Suppressor macrophage treated with lipopolysaccharide for 4 hours (primary cell): ENCODE data around the gene CSNK2A1.

Experiments used
- DNase-seq: peaks from one replicate; pipeline ENCODE4 v3.0.0-alpha.2; 2020

The CSNK2A1 gene

DNA sequence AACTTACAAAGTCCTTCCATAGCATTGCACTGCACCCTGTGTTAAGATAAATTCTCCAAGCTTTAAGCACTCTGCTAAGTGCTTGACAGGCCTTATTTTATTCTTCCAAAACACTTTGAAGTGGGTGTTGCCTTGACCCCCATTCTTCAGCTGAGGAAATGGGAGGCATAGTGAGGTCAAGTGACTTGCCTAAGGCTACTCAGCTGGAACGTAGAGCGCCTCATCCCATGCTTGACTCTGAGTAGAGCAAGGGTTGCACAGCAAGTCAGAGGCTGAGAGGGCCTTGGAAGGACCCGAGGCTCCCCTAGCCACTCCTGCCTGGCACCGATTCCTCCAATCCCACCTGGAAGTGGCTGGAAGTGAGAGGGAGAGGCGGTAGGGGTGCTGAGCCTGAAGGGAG lies 19.6 kb upstream of the CSNK2A1 start:
- no peak for DNase-seq

DNA sequence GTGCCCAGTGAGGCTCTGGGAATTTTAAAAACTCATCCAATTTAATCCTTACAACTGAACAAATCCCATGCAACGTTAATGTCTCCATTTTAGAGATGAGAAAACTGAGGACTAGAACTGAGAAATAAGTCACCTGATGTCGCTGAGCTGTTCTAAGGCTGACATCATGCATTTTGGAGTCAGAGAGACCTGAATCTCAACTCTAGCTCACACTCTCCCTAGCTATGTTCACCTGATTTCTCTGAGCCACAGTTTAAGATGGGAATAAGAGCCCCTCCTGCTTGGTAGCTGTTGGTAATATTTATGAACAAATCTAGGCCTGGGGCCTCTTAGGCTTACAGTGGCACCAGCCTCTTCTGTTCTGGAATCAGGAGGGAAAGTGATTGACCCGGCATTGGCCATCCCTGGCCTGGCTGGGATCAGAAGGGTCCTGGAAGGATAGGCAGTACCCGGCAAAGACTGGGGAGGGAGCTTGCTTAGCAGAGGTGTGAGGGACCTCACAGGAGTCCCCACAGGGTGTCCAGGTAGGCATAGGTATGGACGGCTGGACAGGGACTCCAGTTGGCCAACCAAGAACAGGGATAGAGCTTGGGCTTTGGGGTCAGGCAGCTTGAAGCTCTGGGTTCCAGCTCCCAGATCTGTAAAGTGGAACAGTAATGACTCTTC lies 18.8 kb upstream of the CSNK2A1 start:
- DNase-seq, result no peak

DNA sequence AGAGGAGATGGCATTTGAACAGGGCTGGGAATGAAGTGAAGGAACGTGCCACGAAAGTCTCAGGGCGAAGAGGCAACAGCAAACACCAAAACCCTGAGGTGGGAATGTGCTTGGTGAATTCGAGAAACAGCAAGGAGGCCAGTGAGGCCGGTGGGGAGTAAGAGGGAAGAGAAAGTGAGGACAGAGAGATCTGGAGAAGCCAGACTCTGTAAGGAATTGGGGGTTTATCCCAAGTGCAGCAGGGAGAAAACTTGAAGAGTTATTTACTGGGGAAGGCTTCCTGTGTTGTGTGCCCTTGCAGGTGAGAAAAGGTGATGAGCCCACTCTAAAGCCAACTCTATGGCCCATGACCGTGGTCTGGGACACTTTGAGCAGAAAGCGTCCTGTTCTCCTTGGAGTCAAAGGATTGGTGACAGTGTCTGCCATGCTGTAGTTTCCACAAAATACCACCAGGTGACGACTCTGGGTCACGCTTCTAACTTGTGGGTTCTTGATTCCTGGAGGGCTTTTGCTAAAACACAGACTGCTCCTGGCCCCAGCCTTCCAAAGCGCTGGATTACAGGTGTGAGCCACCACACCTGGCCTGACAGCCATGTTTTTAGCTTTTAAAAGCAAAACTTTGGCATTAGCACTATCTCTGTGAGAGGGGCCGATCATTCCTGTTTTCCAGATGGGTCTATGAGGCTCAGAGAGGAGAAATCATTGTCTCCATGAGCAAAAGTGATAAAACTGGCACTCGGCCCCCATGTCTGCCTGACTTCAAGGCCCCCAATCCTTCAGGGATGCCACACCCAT lies 18.0 kb upstream of the CSNK2A1 start:
- peak; percentile 73 for DNase-seq

DNA sequence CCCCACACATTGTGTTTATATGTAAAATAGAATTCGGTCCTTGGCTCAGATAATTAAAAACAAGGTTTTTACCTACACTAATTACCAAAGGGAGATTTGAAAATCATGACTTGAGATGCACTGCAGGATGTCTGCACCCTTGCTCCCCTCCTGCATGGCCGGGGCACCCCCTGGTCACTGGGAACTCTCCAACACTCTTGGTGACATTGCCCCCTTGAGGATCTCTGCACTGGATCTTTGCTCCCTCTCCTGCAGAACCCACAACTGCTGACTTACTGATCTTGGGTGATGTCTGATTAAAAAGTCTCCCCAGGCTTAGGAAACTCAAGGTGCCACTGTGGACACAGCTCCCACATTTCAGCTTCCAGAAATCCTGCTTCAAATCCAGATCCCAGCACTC lies 17.1 kb upstream of the CSNK2A1 start:
- no peak for DNase-seq

DNA sequence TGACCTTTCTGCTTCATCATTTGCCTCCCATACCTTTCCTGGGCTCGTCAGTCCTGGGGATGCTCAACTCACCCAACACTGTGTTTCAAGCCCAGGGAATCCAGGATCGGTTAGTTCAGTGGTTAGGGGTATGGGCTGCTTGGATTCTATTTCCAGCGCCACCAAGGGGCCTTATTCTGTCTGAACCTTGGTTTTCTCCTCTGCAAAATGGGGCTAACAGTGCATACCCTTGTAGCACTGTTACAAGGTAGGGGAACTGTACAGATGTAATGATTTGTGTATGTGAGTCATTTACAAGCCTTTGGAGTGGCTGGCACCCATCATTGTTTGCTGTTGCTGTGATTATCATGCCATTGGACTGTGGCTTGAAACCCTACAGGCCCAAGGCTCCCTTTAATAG lies 14.5 kb upstream of the CSNK2A1 start:
- DNase-seq, result no peak

DNA sequence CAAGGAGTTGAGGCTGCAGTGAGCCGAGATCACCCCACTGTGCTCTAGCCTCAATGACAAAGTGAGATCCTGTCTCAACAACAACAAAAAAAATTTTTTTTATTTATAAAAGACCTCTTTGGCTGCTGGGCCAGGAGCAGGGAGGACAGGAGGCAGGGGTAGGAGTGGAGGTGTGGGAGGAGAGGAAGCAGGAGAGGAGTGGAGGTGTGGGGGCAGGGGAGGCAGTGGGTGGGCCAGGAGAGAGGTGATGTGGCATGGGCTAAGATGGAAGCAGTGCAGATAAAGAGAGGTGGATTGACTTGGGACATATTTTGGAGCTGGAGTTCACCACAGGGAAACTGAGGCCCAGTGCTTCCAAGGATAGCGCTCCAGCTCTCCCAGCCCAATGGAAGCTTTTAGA lies 13.4 kb upstream of the CSNK2A1 start:
- no peak for DNase-seq

DNA sequence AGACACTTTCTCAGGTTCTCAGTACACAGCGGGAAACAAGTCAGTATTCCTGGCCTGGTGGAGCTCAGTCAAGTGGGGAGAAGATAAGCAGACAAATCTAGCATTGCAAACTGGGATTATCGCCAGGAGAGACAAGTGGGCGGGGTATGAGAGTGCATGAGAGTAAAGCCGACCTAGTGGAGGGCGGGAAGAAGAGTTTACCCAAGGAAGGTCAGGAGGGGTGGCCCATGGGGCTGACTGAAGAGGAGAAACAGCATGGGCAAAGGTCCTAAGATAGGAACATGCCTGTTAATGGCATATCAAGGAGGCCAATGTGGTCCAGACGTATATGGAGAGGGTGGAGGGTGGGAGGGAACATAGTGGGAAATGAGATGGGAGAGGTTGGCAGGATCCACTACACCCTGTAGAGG lies 12.4 kb upstream of the CSNK2A1 start:
- no peak for DNase-seq

DNA sequence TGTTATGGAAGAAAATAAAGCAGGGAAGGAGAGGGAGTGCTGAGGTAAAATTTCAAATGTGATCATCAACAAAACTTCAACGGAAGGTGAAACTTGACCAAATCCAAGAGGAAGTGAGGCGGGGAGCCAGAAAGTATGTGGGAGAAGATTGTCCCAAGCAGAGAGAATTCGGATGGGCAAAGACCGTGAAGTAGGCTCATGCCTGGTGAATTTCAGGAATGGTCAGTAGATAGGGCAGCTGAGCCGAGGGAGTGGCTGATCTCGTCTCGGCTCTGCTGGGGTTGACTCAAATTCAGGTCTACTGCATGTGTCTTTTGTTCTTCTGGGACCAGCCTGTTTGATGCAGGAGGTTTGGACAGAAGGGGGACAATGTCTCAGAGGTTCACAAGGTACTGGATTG lies 7.0 kb upstream of the CSNK2A1 start:
- DNase-seq, result no peak

DNA sequence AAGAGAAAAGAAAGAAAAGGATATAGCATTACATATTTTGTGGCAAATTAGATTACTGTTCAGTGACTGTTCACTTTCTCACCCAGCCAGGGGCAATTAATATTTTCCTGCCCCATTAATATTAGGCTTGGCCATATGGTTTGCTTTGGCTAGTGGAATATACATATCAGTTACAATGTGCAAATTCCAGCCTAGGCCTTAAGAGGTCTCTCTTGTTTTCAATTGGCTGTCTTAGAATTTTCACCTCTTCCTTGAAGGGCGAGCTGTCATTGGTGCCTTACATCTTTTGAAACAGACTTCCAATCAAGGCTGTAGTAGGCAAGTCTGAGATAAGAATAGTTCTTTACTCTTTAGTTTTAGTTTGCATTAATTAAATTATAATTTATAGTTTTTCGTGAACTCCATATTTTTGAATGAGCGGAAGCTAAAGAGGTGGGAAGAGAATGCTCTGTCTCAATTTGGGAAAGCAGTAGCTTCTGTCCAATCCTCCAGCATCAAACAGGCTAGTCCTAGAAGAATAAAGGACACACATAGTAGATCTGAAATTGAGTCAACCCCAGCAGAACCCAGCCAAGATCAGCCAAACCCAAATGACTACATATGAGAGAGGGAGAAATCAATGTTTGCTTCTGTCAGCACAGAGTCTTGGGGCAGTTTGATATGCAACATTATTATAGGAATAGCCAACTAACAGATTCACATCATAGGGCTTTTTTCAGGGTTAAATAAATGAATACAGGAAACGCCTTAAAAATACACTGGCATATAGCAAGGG lies 6.3 kb upstream of the CSNK2A1 start:
- no peak for DNase-seq

DNA sequence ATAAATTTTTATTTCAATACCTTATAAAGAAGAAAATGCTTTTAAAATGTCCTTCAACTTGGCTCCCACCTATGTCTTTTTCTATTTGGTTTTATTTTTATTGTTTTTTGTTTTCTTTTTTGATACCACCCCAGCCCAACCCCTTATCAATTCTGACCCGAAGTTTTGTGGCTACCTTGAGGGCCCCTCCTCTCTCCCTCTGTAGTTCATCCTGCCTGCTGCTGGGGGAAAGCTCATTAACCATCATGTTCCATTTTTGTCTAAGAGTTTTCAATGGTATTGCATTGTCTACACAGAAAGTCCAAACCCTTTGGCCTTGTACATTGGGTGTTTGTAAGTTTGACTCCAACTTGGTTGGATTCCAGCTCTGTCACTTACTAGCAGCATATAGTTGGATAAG lies 5.3 kb upstream of the CSNK2A1 start:
- no peak for DNase-seq

DNA sequence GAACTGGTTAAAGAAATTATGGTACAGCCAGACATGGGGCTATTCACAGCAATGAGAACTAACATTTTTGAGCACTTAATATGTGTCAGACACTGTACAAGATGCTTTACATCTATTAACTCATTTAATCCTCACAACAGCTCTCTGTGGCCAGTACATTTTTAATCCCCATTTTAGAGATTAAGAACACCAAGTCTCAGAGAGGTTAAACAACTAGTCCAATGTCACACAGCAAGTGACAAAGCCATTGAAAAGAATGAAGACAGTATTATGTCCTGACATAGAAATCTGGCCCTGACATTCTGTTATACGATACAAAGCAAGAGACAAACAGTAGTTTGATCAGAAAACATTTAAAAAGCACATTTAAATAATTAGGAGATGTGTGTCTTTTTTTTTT lies 3.8 kb upstream of the CSNK2A1 start:
- no peak for DNase-seq

DNA sequence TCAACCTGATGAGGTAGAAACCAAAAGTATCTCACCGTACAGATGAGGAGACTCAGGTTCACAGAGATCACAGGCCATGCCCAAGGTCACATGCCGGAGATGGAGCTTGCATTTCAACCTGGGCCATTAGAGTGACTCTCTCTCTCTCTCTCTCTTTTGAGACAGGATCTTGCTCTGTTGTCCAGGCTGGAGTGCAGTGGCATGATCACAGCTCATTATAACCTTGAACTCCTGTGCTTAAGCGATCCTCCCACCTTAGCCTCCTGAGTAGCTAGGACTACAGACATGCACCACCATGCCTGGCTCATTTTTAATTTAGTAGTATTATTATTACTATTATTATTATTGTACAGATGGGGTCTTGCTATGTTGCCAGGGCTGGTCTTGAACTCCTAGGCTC lies 2.8 kb upstream of the CSNK2A1 start:
- no peak for DNase-seq

DNA sequence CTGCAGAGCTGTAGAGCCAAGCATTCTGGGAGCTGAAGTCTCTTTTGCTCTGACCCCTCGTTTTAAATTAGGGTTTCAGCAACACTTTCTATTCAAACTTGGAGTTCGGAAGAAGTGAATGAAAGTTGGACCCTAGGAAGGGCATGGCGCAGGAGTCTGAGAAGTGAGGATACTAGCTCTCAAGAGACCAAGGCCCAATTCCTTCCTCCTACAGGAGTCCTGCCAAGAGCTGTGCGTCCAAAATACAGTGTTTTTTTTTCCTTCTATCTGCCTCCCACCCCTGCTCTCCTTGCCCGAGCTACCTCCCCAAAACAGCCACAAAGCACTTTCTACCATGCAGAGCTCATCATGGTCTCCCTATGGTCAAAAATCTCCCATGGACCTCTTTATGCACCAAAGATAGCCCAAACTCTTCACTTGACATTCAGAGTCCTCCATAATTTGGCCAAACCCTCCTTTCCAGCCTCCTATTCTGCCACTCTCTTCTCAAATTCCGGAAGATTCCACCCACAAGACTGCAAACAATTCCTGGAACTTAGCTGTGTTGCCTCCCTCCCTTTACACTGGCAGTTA lies 649 bp upstream of the CSNK2A1 start:
- DNase-seq, result no peak

DNA sequence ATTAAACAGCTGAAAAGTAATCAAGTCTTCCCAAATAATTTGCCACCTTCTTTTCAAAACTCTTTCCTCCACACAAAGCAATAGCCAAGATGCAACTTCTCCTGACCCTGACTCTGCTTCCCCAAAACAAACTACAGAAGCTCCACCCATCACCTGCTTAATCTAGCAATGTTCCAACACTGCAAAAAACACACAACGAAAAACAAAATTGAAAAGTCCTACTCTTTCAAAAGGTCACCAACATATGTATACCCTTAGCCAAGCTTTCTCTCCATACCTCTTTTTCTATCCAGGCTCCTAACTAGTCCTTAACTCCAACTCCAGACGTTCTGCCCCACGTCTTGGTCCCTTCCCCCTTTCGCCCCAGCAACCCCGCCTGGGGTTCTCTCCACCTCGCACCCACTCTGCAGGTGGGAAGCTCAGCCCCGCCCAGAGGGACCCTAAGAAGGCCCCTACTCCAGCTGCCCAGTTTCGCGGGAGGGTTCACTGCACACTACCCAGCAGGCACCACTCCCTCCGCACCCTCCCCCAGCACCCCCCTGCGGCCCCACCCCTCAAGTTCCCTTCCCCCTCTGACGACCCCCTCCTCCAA lies 717 bp downstream of the CSNK2A1 start:
- peak; percentile 16 for DNase-seq

DNA sequence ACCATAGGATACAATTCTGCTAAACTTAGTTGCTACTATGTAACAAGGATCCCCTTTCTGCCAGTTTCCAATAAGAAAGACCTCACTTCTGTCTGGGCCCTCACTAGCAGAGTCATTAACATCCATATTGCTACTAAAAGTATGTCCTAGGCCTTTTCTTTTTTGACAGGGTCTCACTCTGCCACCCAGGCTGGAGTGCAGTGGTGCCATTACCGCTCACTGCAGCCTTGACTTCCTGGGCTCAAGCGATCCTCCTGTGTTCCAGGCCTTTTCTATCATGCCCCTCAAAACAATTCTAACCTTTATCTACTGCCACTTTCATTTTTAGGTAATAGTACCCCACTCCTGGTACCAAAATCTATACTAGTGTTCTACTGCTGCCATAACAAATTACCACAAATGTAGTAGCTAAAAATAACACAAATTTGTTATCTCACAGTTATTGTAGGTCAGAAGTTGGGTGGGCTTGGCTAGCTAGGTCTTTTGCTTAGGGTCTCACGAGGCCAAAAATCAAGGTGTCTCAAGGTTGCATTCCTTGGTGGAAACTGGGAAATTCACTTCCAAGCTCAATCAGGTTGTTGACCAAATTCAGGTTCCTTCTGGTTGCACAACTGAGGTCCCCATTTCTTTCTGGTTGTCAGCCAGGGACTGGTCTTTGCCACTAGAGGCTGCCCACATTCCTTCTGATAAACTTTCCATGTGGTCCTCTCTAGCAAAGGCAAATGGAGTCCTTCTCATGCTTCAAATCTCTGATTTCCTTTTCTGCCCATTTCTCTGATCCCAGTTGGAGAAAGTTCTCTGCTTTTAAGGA lies 3.0 kb downstream of the CSNK2A1 start:
- DNase-seq, result no peak

DNA sequence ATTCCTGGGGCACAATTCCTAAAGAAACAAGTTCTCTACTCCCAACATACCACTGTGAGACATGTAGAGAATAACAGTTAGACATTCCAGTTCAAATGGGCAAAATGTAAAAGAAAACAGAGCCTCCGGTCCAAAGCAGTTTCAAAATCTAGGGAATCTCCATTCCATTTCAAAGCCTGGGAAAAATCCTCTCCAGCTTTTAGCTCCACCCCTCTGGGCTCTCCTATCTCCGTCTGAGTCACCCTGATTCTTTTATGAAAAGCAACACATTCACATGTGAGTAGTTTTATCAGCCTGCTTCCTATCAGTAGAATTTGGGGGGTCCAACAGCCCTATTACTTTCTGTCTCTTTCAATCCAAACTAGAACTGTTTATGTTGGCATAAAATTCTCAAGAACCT lies 3.7 kb downstream of the CSNK2A1 start:
- DNase-seq, result peak; percentile 33

DNA sequence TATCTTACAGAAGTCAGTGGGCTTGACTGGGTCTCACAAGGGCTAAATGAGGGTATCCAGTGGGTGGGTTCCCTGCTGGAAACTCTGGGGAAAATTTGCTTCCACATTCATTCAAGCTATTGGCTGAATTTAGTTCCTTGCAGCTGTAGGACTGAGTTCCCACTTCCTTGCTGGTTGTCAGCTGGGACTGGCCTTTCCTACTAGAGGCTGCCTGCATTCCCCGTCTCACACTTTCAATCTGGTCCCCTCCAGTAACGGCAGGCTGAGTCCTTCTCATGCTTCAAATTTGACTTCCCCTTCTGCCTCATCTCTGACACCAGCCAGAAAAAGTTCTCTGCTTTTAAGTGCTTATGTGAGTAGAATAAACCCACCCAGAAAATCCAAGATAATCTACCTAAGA lies 4.4 kb downstream of the CSNK2A1 start:
- peak; percentile 72 for DNase-seq

DNA sequence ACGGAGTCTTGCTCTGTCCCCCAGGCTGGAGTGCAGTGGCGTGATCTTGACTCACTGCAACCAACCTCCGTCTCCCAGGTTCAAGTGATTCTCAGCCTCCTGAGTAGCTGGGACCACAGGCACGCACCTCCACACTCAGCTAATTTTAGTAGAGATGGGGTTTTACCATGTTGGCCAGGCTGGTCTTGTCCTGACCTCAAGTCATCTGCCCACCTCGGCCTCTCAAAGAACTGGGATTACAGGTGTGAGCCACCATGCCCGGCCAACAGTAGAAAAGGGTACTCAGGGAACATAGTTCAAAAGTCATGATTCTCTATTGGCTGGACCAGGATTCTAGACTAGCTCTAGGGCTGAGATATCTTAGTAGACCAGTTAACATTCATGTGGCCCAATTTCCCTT lies 5.6 kb downstream of the CSNK2A1 start:
- no peak for DNase-seq

DNA sequence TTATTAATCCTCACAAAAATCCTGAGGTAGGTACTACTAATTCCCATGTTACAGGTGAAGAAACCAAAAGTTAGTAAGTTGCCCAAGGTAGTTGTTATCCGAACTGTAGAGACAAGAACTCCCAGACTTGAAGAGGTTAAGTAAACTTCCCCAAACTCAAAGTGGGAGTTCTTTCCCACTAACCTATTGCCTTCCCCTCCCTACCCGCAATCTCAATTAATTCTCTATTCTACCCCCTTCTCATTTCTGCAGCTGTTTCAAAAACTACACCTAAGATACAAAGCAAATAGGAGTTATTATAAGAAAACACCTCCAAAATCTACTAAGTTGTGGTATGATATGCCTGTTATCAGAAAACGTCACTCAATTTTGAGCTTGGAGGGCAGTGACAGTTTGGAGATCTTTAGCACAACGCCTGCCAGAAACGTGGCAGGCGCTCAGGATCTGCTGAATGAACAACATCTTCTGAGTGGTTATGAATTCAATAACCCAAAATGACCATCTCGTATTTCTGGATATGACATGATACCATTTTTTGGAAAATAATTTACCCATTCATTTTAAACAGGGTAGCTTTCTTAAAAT lies 7.1 kb downstream of the CSNK2A1 start:
- DNase-seq, result no peak

DNA sequence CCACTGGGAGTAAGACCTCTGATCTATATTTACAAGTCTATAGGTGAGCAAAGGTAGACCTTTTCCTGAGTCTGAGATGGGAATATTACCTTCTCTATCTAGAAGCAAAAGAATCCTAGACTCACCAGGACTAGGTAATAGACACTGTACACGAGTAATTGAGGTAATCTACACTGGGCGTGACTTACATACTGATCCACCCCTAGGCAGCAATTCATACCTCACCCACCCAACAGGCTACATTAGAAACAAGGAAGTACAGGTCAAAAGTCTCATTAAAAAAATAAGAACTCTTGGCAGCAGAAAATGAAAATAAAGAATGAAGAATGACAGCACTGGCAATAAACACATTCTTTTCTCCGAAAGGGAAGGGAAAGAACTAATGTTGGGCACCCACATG lies 7.6 kb downstream of the CSNK2A1 start:
- peak; percentile 31 for DNase-seq

DNA sequence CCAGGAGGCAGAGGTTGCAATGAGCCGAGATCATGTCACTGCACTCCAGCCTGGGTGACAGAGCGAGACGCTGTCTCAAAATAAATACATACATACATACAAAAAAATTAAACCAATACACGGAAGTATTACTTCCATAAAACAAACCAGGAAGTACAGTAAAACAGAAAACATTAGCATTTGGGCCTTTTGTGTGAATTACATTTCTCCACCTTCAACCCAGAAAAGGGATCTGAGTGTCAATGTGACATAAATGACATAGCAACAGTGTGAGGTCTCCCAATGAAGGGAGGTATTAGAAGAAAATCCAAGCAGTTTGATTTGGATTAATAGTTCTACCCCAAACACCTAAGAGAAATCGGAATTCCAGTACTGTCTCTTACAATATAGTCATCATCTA lies 10.1 kb downstream of the CSNK2A1 start:
- peak; percentile 44 for DNase-seq

DNA sequence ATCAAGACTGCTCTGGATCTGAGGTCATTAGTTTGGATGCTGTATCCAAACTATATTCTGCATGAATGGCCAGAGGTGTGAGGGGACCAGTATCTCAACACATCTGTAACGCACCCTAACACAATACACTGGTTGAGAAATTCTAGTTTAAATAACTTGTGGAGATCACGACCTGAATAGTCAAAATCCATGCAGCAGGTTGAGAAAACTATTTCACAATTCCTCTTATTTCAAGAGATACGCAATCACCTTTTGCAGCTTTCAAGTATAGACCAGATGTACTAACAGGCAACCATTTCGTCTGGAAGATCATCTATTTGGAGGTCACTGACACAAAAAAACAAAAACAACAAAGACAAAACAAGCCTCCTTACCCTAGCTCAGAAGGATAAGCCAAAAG lies 11.1 kb downstream of the CSNK2A1 start:
- DNase-seq, result no peak
